ENCODE data around the gene GDI1.

DNA sequence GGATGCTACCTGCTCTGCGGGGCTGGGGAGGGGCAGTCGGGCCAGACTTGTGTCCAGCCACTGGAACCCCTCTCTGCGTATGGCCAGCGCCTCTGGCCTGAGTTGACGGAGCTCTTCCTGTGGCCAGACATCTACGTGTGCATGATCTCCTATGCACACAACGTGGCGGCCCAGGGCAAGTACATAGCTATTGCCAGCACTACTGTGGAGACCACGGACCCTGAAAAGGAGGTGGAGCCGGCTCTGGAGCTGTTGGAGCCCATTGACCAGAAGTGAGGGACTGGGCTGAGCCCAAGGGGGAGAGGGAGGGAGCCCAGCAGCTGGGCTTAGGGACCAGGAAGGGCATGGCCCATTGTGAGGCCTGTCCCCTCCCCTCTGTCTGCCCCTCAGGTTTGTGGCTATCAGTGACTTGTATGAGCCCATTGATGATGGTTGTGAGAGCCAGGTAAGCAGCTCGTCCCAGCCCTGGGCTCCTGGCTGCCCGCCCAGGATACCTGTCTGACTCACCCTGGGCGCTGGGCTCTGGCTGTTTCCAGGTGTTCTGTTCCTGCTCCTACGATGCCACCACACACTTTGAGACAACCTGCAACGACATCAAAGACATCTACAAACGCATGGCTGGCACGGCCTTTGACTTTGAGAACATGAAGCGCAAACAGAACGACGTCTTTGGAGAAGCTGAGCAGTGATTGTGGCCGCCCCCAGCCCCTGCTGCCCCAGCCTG is 5.2 kb downstream of the GDI1 start:
- TF ChIP-seq, protein P1, sequence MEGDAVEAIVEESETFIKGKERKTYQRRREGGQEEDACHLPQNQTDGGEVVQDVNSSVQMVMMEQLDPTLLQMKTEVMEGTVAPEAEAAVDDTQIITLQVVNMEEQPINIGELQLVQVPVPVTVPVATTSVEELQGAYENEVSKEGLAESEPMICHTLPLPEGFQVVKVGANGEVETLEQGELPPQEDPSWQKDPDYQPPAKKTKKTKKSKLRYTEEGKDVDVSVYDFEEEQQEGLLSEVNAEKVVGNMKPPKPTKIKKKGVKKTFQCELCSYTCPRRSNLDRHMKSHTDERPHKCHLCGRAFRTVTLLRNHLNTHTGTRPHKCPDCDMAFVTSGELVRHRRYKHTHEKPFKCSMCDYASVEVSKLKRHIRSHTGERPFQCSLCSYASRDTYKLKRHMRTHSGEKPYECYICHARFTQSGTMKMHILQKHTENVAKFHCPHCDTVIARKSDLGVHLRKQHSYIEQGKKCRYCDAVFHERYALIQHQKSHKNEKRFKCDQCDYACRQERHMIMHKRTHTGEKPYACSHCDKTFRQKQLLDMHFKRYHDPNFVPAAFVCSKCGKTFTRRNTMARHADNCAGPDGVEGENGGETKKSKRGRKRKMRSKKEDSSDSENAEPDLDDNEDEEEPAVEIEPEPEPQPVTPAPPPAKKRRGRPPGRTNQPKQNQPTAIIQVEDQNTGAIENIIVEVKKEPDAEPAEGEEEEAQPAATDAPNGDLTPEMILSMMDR (IDR thresholded peaks at IDR 0.05), result no peak
- TF ChIP-seq POLR2A (IDR thresholded peaks at IDR 0.05), result no peak

Measured in adrenal gland (tissue), 5 donors.